Stimulated activated CD8-positive, alpha-beta memory T cell treated with anti-CD3 and anti-CD28 coated beads, Interleukin-7, amount 100 ng/mL, for 24 hours (primary cell): ENCODE results near the gene OLFM1.
"Not testable (repeated sequence)": the region's sequence is repeated elsewhere in the genome, so short reads cannot be mapped to it uniquely, and the experiment has no call there.

ENCODE experiments used
- DNase-seq: peaks from one replicate; pipeline ENCODE4 v3.0.0-alpha.2; 2020; ENCODE audit warnings: low read depth

The OLFM1 gene

GRCh38 chr9:135107581-135108235, 20.2 kb downstream of the OLFM1 start:
- DNase-seq, result no peak

- DNase-seq, result no peak
These were observed 21.5 kb downstream of the OLFM1 start for GRCh38 chr9:135108831-135109510.

GRCh38 chr9:135109650-135110049, 22.2 kb downstream of the OLFM1 start:
- no peak for DNase-seq

- DNase-seq, result no peak
These were observed 22.9 kb downstream of the OLFM1 start for GRCh38 chr9:135110416-135110815.

GRCh38 chr9:135111600-135111999, 24.1 kb downstream of the OLFM1 start:
- not testable (repeated sequence) for DNase-seq

- no peak for DNase-seq
These were observed 28.9 kb downstream of the OLFM1 start for GRCh38 chr9:135116371-135116770.

- DNase-seq, result no peak
These were observed 29.4 kb downstream of the OLFM1 start for GRCh38 chr9:135116881-135117280.

GRCh38 chr9:135117281-135117680, 29.8 kb downstream of the OLFM1 start:
- DNase-seq, result no peak

- DNase-seq, result no peak
These were observed 32.1 kb downstream of the OLFM1 start for GRCh38 chr9:135119496-135120064.

- DNase-seq, result no peak
These were observed 32.8 kb downstream of the OLFM1 start for GRCh38 chr9:135120249-135120648.

- DNase-seq, result no peak
These were observed 34.8 kb downstream of the OLFM1 start for GRCh38 chr9:135122316-135122715.

- no peak for DNase-seq
These were observed 35.8 kb downstream of the OLFM1 start for GRCh38 chr9:135123126-135123772.

- DNase-seq, result no peak
These were observed 36.3 kb downstream of the OLFM1 start for GRCh38 chr9:135123773-135124134.

GRCh38 chr9:135126451-135127187, 39.2 kb downstream of the OLFM1 start:
- DNase-seq, result no peak

- no peak for DNase-seq
These were observed 40.5 kb downstream of the OLFM1 start for GRCh38 chr9:135127718-135128670.

GRCh38 chr9:135129137-135129695, 41.7 kb downstream of the OLFM1 start:
- DNase-seq, result no peak

- no peak for DNase-seq
These were observed 42.9 kb downstream of the OLFM1 start for GRCh38 chr9:135130207-135130976.

- no peak for DNase-seq
These were observed 44.0 kb downstream of the OLFM1 start for GRCh38 chr9:135131488-135131887.

GRCh38 chr9:135132008-135132407, 44.5 kb downstream of the OLFM1 start:
- DNase-seq, result no peak
